T-helper 9 cell (primary cell): ENCODE measurements around the gene PKN1.

Experiments used
- DNase-seq: peaks from one replicate; pipeline ENCODE4 v3.0.0-alpha.2; 2020

PKN1 gene

DNA sequence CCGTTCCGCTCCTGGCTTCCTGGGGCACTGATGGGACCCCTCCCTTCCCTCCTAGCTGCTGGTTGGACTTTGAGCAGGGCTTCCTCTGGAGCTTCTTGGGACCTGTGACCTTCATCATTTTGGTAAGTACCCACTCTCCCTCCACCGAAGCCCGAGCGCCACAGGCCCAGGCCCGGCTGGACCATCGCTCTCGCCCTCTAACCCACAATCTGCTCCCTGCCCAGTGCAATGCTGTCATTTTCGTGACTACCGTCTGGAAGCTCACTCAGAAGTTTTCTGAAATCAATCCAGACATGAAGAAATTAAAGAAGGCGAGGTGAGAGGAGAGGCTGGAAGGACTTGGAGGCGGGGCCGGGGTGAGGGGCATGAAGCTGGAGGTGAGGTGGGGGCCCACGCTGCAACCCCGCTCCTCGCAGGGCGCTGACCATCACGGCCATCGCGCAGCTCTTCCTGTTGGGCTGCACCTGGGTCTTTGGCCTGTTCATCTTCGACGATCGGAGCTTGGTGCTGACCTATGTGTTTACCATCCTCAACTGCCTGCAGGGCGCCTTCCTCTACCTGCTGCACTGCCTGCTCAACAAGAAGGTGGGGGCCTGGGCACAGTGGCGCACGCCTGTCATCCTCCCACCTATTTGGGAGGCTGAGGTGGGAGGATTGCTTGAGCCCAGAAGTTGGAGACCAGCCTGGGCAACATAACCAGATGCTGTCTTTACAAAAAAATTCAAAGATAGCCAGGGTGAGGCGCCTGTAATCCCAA, 26.3 kb upstream of the PKN1 start:
- DNase-seq = no peak

GRCh38 chr19:14407605-14408484, 25.3 kb upstream of the PKN1 start:
- DNase-seq = peak; percentile 20

DNA sequence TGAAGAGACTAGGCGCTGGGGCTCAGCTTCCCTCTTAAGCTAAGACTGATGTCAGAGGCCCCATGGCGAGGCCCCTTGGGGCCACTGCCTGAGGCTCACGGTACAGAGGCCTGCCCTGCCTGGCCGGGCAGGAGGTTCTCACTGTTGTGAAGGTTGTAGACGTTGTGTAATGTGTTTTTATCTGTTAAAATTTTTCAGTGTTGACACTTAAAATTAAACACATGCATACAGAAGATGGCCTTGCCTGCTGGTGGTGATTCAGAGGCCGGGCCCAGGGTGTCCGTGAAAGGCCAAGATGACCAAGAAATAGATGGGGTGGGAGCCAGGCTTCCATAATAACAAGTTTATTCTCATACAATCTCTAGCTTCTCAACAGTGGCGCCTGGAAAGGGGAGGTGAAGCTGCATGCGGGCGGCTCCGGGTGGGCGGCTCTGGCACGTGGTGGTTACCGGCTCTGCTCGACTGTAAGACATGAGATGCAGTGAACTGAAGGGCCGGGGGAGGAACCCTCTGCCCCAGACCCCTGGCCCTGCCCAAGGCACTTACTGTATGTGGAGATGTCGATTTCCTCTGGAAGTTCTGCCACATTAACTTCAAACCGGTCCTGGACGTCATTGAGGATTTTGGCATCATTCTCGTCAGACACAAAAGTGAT, 24.5 kb upstream of the PKN1 start:
- peak; percentile 24 for DNase-seq

DNA sequence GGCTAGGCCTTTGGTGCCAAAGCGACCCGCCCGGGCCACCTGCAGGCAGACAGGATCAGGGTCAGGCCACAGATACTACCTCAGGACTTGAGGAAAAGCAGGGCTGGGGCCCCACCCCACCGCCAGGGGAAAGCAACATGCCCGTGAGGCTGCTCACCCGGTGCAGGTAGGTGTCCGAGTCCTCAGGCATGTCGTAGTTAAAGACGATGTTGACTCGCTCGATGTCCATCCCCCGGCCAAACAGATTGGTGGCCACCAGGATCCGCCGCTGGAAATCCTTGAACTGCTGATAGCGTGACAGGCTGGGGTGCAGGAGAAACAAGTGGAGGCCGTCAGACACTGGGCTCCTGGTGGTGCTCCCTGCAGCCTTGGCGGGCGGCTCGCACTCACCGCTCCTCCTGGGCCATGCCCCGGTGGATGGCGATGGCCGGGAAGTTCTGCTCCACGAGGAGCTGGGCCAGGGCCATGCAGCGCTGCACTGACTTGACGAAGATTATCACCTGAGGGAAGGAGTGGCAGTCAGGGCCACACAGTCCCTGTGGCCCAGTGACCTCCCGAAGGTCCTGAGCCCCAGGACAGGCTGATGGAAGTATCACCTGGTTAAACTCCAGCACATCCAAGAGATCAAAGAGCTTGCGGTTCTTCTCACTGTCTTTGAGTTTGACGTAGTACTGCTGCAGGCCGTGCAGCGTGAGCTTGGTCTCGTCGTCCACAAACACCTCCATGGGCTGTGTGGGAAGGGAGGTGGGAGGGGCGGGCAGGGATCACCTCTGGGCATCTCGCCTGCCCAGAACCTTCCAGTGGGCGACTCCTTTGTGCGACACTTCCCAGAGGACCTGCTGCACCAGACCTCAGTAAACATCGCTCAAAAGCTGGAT, 23.7 kb upstream of the PKN1 start:
- peak; percentile 48 for DNase-seq

DNA sequence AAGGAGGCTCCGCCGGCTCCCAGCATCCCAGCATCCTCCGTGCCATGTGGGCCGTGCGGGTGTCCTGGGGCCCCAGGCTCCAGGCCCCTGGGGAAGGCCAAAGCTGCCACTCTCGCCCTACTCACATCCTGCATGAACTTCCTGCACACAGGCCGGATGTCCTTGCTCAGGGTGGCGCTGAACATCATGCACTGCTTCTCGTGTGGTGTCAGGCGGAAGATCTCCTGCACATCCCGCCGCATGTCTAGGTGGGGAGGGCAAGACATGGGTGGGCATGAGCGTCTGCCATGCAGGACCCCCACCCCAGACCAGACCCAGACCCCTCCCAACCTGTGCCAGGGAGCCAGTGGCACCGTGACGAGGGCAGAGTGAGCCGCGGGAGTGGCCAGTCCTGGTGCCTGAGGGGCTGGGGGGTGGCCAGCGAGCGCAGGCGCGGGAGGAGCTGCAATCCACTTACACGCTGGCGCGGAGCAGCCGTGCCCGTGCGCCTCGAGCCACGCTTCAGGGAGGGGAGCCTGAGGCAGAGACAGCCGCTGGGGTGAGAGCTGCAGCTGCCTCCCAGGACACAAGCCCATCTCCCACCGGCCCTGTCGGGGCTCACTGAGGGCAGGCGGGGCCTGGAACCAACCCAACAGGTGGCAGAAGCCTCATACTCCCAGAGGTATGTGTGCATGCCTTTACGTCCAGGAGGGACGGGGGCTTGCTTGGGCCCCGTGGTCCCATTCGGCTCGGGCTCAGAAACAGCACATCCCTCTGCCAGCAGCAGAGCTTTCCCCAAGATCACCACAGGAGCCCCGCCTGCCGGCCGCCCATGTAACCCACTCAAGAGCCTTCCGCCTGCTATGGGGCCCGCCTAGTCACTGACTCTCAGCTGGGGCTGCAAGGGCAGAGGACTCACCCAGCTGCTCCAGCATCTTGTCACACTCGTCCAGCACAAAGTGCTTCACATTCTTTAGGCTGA, 22.7 kb upstream of the PKN1 start:
- peak; percentile 47 for DNase-seq

GRCh38 chr19:14411161-14411937, 21.8 kb upstream of the PKN1 start:
- no peak for DNase-seq

DNA sequence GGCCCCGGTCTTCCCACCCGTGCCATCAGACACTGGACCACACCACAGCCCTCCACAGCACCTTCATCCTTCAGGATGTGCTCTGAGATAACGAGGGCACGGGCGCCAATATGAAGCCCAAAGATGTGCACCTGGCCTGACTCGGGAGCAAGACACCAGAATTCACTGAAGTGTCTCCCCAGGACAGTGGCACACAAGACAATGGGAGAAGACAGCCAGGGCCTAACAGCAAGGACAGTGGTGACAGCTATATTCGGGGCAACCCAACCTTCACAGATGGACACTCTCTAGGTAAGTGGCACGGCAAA, 21.2 kb upstream of the PKN1 start:
- no peak for DNase-seq

- DNase-seq = no peak
Observed at GRCh38 chr19:14412324-14412995, 20.6 kb upstream of the PKN1 start.

- no peak for DNase-seq
Observed at GRCh38 chr19:14412996-14413692, 20.0 kb upstream of the PKN1 start.

DNA sequence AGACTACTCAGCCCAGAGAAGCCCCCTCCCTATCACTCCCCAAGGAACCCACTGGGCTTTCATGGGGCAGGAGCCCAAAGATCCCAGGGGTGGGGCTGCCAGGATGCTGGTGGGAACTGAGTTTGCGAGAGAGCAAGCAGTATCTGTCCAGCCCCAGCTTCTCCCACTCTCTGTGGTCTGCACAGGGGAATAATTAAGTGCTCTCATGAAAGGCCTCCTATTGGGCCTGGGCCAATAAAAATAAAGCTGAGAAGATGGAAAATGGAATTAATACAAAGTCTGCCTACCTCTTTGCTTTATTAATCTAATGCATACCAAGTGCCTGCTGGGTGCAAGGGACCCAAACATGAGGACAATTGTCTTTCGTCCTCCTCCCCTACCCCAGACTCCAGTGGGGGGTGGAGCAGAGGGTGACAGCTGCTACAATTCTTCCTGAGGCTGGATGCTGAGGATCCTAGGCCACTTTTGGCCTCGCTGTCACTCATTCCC, 19.4 kb upstream of the PKN1 start:
- no peak for DNase-seq

DNA sequence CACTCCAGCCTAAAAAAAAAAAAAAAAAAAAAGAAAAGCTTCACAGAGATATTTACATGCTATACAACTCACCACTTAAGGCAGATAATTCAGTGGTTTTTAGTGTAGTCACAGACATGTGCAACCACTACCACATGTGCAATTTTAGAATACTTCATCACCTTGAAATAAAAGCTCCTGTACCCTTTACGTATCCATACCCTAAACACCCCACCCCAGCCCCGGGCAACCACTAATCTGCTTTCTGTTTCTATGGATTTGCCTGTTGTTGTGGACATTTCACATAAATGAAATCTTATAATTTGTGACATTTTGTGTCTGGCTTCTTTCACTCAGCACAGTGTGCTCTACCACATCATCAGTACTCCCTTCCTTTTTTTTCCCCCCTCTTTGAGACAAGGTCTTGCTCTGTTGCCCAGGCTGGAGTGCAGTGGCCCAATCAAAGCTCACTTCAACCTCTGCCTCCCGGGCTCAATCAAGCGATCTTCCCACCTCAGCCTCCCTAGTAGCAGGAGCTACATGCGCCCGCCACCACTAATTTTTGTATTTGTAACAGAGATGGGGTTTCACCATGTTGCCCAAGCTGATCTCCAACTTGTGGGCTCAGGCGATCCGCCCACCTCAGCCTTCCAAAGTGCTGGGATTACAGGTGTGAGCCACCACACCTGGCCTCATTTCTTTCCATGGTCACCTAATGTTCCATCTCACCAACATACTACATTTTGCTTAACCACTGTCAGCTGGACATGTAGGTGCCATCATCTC, 18.0 kb upstream of the PKN1 start:
- DNase-seq = no peak

DNA sequence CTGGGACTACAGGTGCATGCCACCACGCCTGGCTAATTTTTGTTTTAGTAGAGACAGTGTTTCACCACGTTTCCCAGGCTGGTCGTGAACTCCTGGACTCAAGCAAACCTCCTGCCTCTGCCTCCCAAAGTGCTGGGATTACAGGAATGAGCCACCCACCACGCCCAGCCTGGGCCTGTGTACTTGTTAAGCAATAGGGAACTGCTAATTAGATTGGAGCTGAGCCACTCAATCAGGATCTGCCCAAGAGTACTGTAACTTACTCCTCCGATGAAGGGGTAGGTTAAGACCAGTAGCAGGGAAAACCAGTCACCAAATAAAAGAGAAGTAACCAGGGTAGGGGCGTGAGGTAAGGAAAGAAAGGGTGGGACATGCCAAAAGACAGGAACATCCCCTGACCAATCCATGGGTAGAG, 16.3 kb upstream of the PKN1 start:
- no peak for DNase-seq

DNA sequence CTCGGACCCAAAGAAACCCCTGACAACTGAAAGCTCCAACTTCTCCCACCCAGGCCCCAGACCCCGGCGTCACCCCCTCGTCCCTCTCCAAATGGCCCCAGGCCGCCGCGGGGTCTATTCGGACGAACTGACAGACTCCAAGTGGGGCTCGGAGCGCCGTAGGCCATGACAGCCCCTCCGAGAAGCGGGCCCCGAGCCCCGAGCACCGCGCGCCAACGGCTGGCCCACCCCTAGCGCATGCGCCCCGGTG, 14.3 kb upstream of the PKN1 start:
- DNase-seq = no peak

DNA sequence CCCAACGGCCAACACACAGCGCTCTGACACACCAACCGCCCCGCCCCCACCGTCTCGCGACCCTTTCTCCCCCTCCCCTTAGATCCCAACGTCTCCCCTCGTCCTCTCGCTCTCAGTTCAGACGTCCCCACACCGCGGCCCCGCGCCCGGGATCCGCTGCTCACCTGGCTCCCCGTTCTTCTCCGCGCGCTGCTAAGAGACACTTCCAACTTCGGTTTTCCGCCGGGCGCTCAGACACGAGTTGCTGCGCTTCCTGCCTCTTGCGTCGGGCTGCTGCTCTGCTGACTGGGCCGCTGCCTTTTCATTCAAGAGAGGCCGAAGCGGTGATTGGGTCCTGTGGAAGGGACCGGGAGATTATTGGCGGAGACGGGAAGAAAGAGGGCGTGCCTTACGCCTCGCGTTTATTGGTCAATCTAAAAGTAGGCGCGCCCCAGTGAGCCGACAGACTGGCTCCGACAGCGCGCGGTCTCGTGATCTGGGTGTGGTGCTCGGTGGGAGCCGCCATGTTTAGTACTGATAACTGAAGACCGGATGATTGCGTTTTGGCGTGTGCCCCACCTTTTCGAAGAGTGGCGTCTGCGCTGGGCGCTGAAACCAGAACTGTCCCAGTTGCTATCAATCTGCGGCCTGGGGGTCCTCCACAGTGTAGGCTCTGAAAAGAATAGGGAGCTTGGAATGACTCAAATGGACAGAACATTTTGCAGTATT, 13.8 kb upstream of the PKN1 start, which contains the start of gene DDX39A:
Gene DDX39A, minus strand, starts transcription at position 236 of the 708 bp plus-strand sequence. CDS start 6,121 bp downstream, outside the sequence.
- DNase-seq = peak; percentile 91

- no peak for DNase-seq
Observed at GRCh38 chr19:14425696-14426138, 7.4 kb upstream of the PKN1 start.

GRCh38 chr19:14427461-14427860, 5.6 kb upstream of the PKN1 start:
- no peak for DNase-seq

DNA sequence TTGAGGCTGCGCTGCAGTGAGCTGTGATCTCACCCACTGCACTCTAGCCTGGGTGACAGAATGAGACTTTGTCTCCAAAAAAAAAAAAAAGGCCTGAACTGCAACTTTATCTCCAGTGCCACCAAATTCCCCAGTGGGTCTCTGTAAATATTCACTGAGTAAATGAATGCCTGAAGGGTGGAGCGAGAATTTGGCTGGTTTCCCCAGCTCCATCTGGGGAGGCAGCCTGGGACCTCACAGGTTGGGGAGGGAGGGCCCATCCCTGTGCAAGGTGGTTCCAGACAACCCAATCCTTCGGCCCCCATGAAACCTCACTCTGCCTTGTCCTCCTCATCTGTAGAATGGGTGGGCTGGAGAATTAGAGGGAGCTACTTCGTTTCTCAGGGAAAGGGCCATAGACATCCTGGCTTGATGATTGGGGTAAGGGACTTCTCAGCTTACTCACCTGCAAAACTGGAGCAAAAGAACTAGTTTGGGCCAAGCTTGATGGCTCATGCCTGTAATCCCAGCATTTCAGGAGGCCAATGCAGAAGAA, 4.2 kb upstream of the PKN1 start:
- no peak for DNase-seq

DNA sequence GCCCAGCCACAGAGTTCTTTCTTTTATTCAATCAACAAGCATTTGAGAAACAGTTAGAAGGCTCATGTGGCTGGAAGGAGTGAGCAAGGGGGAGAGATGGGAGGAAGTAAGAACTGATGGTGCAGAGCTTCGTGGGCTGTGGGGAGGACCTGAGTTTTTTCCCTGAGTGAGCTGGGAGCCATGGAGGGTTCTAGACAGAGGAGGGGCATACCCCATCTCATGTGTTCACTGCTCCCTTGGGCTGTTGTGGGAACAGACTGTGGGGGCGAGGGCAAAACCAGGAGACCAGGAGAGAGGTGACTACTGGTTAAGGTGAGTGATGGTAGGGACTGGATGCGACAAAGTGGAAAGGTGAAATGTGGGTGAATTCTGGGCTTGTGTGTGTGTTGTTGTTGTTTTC, 2.4 kb upstream of the PKN1 start:
- no peak for DNase-seq
